ACHN (cell line): Measurements from ENCODE around the gene ANKMY2.
"Not testable (repeated sequence)": the region's sequence is repeated elsewhere in the genome, so short reads cannot be mapped to it uniquely, and the experiment has no call there.

Source experiments
- DNase-seq: peaks from one replicate; pipeline ENCODE4 v3.0.0-alpha.2; 2015
- in situ Hi-C: cut with HindIII; loops from 2 replicates; pipeline ENCODE4 v1.10.0; 2017; ENCODE audit warnings: low sequenced_read_pairs, low pct_ligation_motif_present, low pct_unique_long_range_greater_than_20kb

Gene ANKMY2

DNA sequence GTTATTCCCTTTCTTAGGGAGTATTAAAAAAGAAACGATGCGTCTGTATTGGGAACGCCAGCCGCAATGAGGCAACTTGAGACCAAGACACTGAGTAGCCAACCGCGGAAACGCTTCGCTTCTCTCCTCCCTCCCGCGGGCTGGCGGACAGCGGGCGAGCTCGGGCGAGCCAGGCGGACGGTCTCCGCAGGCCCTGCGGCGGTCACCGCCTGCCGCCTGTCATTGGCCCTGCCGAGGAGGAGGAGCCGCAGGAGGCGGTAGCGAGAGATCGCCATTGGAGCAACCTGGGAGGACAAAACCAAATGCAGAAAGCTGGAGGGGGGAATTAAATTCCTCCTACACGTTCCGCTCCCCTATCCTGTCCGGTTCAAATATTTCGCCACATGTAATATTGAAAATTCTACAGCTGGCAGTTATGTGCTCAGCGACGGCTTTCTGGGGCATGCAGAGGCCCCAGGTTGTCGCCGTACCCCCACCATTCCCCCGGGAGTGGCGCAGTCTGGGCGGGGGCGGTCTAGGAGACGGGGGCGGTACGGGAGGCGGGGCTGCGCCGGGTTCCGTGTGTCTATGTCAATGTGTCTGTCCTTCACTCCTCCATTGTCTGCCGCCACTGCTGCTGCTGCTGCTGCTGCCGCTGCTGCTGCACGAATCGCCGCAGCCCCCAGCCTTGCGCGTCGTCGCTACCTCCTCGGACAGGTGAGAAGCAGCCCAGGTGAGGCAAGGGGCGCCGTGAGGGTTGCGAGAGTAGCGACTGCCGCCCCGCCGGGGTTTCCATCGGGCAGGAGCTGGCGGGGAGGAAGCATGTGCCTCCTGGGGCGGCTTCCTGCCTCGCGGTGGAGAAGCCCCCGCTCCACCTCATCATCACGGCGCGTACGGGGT is at the start of gene ANKMY2, which contains the start of gene BZW2:
Gene ANKMY2 (minus strand): TSS at position 162 of the 879 bp plus-strand sequence. CDS start 181 bp downstream, outside the sequence.
Gene BZW2 (plus strand): TSS at position 589 of the 879 bp plus-strand sequence. CDS start 19,263 bp downstream, outside the sequence.
- in situ Hi-C loops, result no loop called here
- peak; percentile 99 for DNase-seq

- no peak for DNase-seq
- in situ Hi-C loops, result no loop called here
Measured at GRCh38 chr7:16694806-16695205, 49.3 kb upstream of the ANKMY2 start.

GRCh38 chr7:16693601-16694318 is 48.2 kb upstream of the ANKMY2 start:
- DNase-seq, result no peak
- in situ Hi-C loops, result no loop called here

- in situ Hi-C loops, result no loop called here
- no peak for DNase-seq
Measured at GRCh38 chr7:16691241-16691640, 45.7 kb upstream of the ANKMY2 start.

- in situ Hi-C loops, result no loop called here
- DNase-seq, result peak; percentile 29
Measured at GRCh38 chr7:16688249-16688648, 42.7 kb upstream of the ANKMY2 start.

- DNase-seq, result no peak
- in situ Hi-C loops, result no loop called here
Measured at GRCh38 chr7:16685535-16685934, 40.0 kb upstream of the ANKMY2 start.

- in situ Hi-C loops, result no loop called here
- no peak for DNase-seq
Measured at GRCh38 chr7:16684935-16685334, 39.4 kb upstream of the ANKMY2 start.

- DNase-seq, in situ Hi-C loops: not testable (repeated sequence)
Measured at GRCh38 chr7:16678645-16679566, 33.4 kb upstream of the ANKMY2 start.

- in situ Hi-C loops, result no loop called here
- DNase-seq, result no peak
Measured at GRCh38 chr7:16677978-16678494, 32.5 kb upstream of the ANKMY2 start.

- in situ Hi-C loops, result no loop called here
Measured at GRCh38 chr7:16675277-16675676, 29.7 kb upstream of the ANKMY2 start.

DNA sequence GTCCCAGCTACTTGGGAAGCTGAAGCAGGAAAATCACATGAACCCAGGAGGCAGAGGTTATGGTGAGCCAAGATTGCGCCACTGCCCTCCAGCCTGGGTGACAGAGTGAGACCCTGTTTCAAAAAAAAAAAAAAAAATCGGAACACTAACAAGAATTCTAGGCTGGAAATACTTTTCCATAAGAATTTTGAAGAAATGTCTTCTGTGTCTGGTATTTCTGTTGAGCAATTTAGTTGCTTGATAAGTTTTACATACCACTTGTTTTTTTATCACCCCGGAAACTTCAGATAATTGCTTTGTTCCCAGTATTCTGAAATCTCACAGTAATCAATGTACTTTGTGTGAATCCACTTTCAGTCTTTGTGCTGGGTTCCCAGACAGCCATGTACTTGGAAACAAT is 26.3 kb upstream of the ANKMY2 start:
- in situ Hi-C loops, result no loop called here
- no peak for DNase-seq

More at GRCh38 chr7:16675277-16675676, 29.7 kb upstream of the ANKMY2 start:
- no peak for DNase-seq

- in situ Hi-C loops, result no loop called here
- DNase-seq, result no peak
Measured at GRCh38 chr7:16670731-16671344, 25.3 kb upstream of the ANKMY2 start.

DNA sequence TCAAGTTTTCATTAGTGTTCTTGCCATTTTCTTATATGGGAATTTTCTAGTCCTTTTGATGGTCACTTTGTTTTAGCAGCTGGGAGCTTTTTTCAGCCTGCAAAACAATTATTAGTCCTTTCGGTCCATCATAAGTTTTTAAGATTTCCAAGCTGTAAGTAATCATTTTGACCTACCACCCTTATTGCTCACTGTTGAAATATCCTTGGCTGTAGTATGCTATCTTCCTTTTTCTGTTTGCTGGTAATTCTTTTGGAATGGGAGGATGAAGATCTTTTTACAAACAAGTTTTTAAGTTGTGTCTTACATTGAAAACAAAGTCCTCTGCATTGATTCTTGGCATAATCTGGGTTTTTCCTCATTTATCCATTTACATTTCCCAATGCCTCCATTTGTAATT is 24.5 kb upstream of the ANKMY2 start:
- in situ Hi-C loops, result no loop called here

GRCh38 chr7:16669581-16669980 is 24.0 kb upstream of the ANKMY2 start:
- in situ Hi-C loops, result no loop called here
- no peak for DNase-seq

More for the DNA sequence above, 24.5 kb upstream of the ANKMY2 start:
- DNase-seq, result no peak

GRCh38 chr7:16668978-16669377 is 23.4 kb upstream of the ANKMY2 start:
- no peak for DNase-seq

DNA sequence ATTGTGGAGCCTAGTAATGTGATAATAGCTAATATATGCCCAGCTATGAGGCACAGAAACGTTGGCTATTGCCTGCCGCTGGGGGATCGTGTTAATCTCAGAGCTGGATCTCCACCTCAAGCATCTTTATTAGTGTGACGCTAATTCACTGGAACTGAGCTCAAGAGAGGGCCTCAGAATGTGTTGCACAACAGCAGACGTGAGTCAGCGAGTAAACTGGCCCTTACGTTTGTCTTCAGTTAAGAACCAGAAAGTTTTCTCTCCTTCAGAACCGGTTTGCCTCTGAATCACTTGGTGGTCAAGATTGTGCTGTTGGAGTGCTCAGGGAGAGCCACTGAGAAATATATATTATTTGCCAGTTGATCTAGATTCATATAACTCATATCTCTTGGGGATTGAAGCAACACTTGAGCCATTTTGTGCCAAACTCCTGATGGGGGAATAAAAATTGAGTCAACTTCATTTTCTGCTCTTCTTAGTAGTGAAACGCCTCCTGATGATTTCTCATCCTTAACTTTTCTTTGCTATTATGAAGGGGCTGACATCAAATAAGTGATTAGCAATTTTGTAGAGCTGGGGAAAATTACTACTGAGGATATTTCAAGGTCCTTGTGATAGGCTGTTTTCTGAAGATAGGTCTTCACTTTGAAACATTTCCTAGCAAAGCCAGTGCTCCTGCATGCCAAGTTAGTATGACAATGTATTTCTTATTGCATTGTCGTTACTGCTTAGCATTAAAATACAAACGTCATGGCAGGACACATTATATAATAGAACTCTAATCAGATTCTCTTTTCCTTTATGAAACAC is 22.7 kb upstream of the ANKMY2 start:
- in situ Hi-C loops, result no loop called here
- DNase-seq, result peak; percentile 95

More at GRCh38 chr7:16668978-16669377, 23.4 kb upstream of the ANKMY2 start:
- in situ Hi-C loops, result no loop called here

DNA sequence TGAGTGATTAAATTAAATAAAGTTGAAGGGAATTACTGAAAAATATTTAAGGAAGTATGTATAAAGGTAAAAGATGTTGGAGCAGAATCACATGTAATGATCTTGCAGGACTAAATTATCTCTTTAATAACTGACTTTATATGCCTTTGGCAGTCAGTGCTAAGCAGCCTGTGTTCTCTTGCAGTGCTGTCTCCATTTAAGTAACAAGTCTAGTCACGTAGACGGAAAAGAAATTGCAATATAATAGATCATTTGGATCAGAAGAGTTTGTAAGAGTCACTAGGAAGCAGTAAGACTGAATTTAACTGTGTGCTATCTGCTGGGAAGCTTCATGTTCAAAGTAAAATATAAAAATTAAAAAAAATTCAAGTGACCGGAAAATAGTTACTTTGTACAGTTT is 21.8 kb upstream of the ANKMY2 start:
- in situ Hi-C loops, result no loop called here
- DNase-seq, result no peak
